G401 (cell line): ENCODE data around the gene LCMT1. TPM values are rescaled to one million over a fixed set of nuclear protein-coding genes. Genes with fewer than 3 reads are reported as not detected.
"Not testable (repeated sequence)": the region's sequence is repeated elsewhere in the genome, so short reads cannot be mapped to it uniquely, and the experiment has no call there.

Experiments
- DNase-seq: peaks from one replicate; pipeline ENCODE4 v3.0.0-alpha.2; 2015; ENCODE audit warnings: low spot score
- in situ Hi-C: cut with HindIII; loops from 2 replicates; pipeline ENCODE4 v1.10.0; 2016; ENCODE audit warnings: low sequenced_read_pairs, mixed read lengths
- total RNA-seq: library from RNA; depleted of rRNA; stranded (reverse); fragments of >200 nt; shearing (Covaris generic); gene quantifications from 2 replicates; pipeline ENCODE4 v1.2.3, GENCODE V29; 2014; rRNA removed

LCMT1 gene
- 87.4 and 108 TPM in 2 replicates for total RNA-seq

GRCh38 chr16:25111403-25112166 is at the start of gene LCMT1:
TSS of gene LCMT1 (plus strand) at chr16:25111742. CDS start at chr16:25111884, 142 bp downstream.
- DNase-seq, result peak; percentile 99
- in situ Hi-C loops, result no loop called here

- in situ Hi-C loops, result no loop called here
- DNase-seq, result no peak
Observed at GRCh38 chr16:25063102-25063501, 48.4 kb upstream of the LCMT1 start.

GRCh38 chr16:25063865-25064264 is 47.7 kb upstream of the LCMT1 start:
- no peak for DNase-seq
- in situ Hi-C loops, result no loop called here

DNA sequence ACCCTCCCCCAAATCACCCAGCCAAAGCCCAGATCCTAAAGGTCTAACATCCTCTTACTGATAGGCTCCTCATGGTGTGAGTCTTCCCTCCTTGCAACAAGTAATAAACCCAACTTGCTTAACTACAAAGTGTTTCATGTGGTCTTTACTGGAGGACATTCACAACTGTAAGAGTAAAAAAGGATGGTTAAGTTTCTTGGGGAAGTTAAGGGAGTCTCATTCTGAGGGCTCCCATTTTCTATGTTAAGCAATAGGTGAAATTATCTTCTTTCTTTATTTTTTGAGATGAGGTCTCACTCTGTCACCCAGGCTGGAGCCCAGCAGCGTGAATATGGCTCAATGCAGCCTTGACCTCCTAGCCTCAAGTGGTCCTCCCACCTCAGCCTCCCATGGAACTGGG is 47.3 kb upstream of the LCMT1 start:
- in situ Hi-C loops, DNase-seq: not testable (repeated sequence)

- in situ Hi-C loops, result no loop called here
- DNase-seq, result no peak
Observed at GRCh38 chr16:25064937-25065336, 46.6 kb upstream of the LCMT1 start.

DNA sequence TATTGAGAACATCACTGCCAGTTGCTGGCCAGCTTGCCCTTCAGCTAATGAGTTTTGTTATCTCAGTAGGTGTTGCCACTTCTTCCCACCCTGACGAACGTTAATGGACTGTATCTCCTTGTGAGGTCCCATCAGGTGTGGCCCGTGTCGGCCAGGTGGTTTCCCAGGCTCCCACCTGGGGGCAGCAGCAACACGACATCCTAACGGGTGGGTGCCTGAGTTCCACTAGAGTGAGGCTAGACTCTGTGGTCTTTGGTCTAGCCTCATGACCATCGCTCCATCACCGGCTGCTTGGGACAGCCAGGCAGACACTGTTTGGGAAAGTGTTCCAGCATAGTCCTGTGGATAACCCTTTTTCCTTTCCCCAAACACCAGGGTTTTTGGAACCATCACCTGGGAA is 45.6 kb upstream of the LCMT1 start:
- in situ Hi-C loops, result no loop called here
- DNase-seq, result no peak

DNA sequence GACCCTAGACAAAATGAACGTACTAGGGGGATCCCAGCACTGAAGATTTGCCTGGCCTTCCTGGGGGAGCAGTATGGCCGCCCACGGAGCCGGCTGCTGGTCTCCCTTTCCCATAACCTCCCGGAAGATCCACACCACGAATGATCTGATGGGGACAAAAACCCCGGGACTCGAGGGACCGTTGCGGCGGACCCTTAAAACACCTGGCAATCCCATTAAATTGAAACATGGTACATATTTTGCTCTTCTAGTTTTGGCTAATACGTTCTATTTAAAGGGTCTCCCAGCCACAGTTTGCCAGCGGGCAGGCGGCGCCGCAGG is 45.2 kb upstream of the LCMT1 start:
- in situ Hi-C loops, result no loop called here
- no peak for DNase-seq

DNA sequence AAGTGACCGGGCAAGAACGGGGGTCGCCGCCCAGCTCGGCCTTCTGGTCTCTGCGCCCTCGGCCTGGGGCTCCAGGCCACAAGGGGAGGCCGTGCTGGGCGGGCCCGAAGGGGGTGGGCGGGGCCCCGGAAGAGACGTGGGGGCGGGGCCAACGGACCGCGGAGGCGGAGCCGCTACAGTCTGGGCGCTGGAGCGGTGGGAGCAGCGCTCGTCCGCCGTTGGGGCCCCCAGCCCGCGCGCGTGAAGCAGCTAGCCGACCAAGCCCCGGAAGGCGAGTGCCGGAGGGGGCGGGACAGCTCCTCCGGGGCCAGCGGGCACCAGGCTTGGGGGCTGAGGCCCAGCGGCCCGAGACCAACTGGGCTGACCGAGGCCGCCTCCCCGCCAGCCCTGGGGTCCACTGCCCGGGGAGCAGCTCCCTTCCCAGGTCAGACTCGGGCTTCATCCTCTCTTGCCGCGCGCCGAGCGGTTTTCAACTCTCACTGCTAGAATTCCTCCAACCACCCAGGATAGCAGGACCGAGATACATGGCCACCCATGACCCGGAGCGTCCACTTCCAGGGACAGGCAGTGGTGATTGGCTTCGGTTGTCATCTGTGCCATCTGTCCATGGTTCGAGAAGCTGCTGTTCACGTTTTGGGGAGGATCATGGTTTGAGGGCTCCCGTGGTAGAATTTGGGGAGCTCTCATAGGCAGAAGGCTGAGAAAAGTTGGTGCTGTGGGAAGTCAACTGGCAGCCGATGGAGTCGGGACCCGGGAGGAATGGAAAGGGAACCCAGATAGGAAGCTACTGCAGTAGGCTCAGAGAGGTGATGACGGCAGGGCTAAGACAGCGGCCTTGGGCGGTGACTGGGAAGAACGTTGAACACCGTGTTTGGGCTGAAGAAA is 44.6 kb upstream of the LCMT1 start:
- DNase-seq, result peak; percentile 80
- in situ Hi-C loops, result no loop called here

GRCh38 chr16:25073854-25074253 is 37.7 kb upstream of the LCMT1 start:
- in situ Hi-C loops, result no loop called here
- no peak for DNase-seq

DNA sequence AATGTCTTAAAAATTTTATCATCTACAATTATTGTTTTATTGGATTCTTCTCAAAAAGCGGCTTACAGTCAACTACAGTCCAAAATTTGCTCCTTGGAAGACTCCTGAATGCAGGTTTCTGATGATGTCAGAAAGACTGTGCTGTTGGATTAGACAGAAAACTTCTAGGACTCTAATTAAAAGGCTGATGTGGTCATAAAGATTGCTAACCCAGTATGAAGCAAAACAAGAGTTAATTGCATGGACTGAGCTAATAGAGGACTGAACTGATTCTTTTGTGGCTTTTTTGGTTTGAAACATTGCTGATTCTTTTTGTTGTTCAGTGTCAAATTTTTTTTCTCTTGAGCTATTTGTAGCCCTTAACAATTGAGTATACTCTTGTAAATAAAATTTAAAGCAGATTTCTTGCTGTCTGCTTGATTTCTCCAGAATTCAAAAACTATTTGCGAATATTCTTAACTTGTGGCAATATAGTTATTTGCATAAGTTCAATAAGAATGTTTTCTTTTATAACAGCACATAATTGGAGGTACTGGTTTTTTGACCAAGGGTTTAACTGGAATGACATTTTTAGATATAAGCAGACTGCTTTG is 33.1 kb upstream of the LCMT1 start:
- in situ Hi-C loops, result no loop called here
- no peak for DNase-seq

GRCh38 chr16:25079637-25080378 is 31.7 kb upstream of the LCMT1 start:
- in situ Hi-C loops, result no loop called here
- DNase-seq, result no peak

- in situ Hi-C loops, result no loop called here
- no peak for DNase-seq
Observed at GRCh38 chr16:25080420-25081131, 31.0 kb upstream of the LCMT1 start.

- no peak for DNase-seq
- in situ Hi-C loops, result no loop called here
Observed at GRCh38 chr16:25081702-25082101, 29.8 kb upstream of the LCMT1 start.

GRCh38 chr16:25083065-25083464 is 28.5 kb upstream of the LCMT1 start:
- no peak for DNase-seq
- in situ Hi-C loops, result no loop called here

DNA sequence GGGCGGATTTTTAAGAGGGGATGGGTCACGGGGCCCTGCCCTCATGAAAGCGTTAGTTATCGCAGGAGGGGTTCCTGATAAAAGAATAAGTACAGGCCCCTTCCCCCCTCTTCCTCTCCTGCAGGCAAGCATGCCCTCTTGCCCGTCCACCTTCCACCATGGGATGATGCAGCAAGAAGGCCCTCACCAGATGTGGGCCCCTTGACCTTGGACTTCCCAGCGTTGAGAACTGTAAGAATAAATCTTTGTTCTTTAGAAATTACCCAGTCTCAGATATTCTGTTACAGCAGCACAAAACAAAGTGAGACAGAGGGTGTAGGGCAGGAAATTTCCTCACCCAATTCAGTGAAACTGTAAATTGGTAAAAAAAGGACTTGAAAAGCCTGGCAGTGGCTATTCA is 27.8 kb upstream of the LCMT1 start:
- in situ Hi-C loops, result no loop called here

DNA sequence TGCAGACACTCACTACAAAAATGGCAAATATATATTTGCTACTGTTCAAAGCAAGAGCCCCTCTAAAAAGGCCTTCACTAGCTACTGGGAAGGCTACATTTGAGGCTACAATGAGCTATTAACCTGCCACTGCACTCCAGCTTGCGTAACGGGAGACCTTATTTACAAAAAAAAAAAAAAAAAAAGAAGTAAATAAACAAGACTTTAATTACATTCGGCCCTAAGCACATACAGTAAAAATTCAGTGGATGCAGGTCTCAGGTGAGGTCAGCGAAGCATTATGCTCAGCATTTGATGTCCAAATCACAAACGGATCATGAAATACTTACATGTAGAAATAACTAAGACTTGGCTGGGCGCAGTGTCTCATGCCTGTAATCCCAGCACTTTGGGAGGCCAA is 26.7 kb upstream of the LCMT1 start:
- in situ Hi-C loops, result no loop called here
- no peak for DNase-seq

More for the DNA sequence above, 27.8 kb upstream of the LCMT1 start:
- DNase-seq, result no peak

GRCh38 chr16:25087761-25088160 is 23.8 kb upstream of the LCMT1 start:
- DNase-seq, result no peak
- in situ Hi-C loops, result no loop called here

- DNase-seq, result no peak
- in situ Hi-C loops, result no loop called here
Observed at GRCh38 chr16:25089351-25089750, 22.2 kb upstream of the LCMT1 start.

GRCh38 chr16:25092441-25092840 is 19.1 kb upstream of the LCMT1 start:
- in situ Hi-C loops, result no loop called here
- no peak for DNase-seq
